Spinal cord (tissue), 10 donors: ENCODE measurements around the gene PON2. TPM values are rescaled to one million over a fixed set of nuclear protein-coding genes. Genes with fewer than 3 reads are reported as not detected.

ENCODE experiments used
- DNase-seq, 6 donors: peaks; one replicate each; pipeline versions ENCODE4 v3.0.0 to v3.0.0-alpha.2; 2013 to 2015; ENCODE audit warnings: low spot score in 6 of 6, low read depth in 4 of 6
- H3K27ac ChIP-seq: one replicate; pipeline ENCODE4 v1.5.1; 2013; ENCODE audit warnings: low read depth, low read length, control low read depth
- H3K27me3 ChIP-seq: one replicate; pipeline ENCODE4 v1.6.1; 2013; ENCODE audit warnings: low read length; ENCODE audit not compliant: control insufficient read depth, insufficient read depth
- H3K36me3 ChIP-seq: one replicate; pipeline ENCODE4 v1.6.1; 2013; ENCODE audit warnings: low read length; ENCODE audit not compliant: control insufficient read depth, insufficient read depth
- H3K4me1 ChIP-seq: one replicate; pipeline ENCODE4 v1.6.1; 2013; ENCODE audit warnings: low read length; ENCODE audit not compliant: control insufficient read depth, insufficient read depth
- H3K4me3 ChIP-seq: one replicate; pipeline ENCODE4 v1.5.1; 2013; ENCODE audit warnings: low read depth, low read length, control low read depth
- H3K9me3 ChIP-seq: one replicate; pipeline ENCODE4 v1.6.1; 2013; ENCODE audit warnings: low read length; ENCODE audit not compliant: control insufficient read depth, insufficient read depth
- WGBS: methylation state at CpG from one replicate; pipeline ENCODE4 v1.1.5; 2013; ENCODE audit warnings: missing lambda C conversion rate; ENCODE audit not compliant: insufficient coverage; 5-methylcytosine and 5-hydroxymethylcytosine counted together
- polyA plus RNA-seq, 2 donors: library from polyadenylated mRNA; unstranded; fragments of 120-200 nt; gene quantifications; one replicate each; pipeline ENCODE4 v1.2.1, GENCODE V29; 2013; ENCODE audit not compliant: insufficient read length in 2 of 2
- total RNA-seq, 2 donors: library from RNA; depleted of rRNA in 1 of 2; stranded (reverse); fragments of 120-200 nt in 1 of 2; fragments of >200 nt in 1 of 2; gene quantifications; one replicate each; pipeline versions ENCODE4 v1.2.3 to v1.2.4, GENCODE V29; 2013 to 2014
- donor health status: healthy.

Gene PON2
- total and polyA plus RNA-seq, 4 donors, result 167 to 286 (median 214) TPM

DNA sequence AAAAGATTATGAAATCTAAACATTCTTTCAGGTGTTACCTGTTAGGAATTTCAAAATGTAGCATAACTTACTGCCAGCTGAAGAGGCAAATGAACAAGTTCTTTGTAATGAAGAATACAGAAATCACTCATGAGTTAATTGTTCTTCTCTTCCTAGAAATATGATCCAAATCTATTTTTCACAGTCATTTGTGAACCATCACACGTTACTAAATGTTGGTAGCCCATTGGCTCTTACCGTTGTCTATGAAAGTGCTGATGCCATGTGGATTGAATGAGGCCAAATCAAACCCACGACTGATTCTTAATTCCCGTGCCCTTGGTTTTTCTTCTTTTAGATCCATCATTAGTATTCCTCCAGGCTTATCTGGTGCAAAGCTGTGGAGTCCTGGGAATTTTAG is 22.8 kb downstream of the PON2 start:
- Histone ChIP-seq H3K27ac (no peak overlapping the region), H3K4me3 (no peak overlapping the region), H3K4me1 (no peaks in the 10 kb centered on the region), H3K36me3 (no peaks in the 10 kb centered on the region), H3K9me3 (no peaks in the 10 kb centered on the region), H3K27me3 (no peaks in the 10 kb centered on the region)
- WGBS, result 100% methylated on average over 1 of the region's 4 CpGs
- no peak for DNase-seq

DNA sequence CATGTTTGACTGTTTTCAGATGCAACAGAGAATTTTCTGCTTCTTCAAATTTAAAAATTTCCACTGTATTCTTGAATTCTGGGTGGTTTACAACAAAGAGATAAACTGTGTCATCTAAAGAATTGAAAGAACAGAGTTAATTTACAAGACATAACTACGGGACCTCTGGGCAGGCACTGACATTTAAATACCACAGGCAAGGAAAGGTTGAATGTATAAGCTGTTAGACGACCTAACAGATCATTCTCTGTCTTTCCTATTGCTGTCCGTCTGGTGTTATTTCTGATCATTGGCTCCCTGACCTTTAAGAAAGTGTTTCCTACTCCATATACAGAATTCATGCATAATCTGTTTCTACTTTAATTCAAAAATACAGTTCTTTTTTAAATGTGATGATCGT is 23.2 kb downstream of the PON2 start:
- Histone ChIP-seq H3K9me3 (no peaks in the 10 kb centered on the region), H3K4me3 (no peak overlapping the region), H3K27me3 (no peaks in the 10 kb centered on the region), H3K27ac (no peak overlapping the region), H3K36me3 (no peaks in the 10 kb centered on the region), H3K4me1 (no peaks in the 10 kb centered on the region)
- DNase-seq, result no peak
- 83% methylated on average over 1 of the region's 4 CpGs for WGBS

DNA sequence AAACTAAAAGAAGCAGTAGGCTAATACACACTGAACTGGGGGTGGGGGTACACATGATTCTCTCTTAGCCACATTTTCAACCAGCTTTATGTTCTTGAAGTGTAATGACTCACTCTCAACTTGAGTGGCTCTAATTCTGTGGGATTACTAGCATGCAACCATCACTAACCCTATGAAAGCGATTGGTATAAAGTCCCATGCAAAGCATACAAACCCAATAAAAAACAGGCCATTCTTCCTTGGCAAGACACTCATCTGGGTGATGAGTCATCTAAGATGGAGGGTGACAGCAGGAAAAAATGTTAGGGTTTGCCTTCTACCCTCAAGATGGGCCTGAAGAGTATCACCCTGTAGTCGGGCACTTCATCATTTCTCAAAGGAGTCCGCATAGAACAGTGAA is 23.8 kb downstream of the PON2 start:
- no CpG with 5 or more reads among the region's 3 CpGs for WGBS
- Histone ChIP-seq H3K4me1 (no peaks in the 10 kb centered on the region), H3K36me3 (no peaks in the 10 kb centered on the region), H3K9me3 (no peaks in the 10 kb centered on the region), H3K27me3 (no peaks in the 10 kb centered on the region), H3K4me3 (no peak overlapping the region), H3K27ac (no peak overlapping the region)
- DNase-seq, result no peak

DNA sequence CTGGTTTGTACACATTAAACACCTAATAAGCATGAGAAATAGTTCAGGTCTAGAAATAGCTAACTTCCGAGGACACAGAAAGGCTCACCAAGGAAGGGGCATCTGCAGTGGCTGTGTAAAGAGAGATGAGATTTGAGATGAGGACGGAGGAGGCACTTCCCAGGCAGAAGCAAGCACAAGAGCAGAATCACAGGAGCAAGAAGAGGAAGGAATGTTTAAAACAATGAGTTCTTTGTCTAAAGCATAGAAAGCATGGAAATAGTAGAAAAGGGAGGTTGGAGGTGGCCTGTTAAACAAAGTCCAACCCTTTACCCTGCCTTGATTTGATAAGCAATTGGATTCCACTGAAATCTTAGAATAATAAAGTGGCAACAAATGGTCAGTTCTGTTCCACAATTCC is 27.1 kb downstream of the PON2 start:
- Histone ChIP-seq H3K4me3 (no peak overlapping the region), H3K27me3 (no peaks in the 10 kb centered on the region), H3K36me3 (no peaks in the 10 kb centered on the region), H3K9me3 (no peaks in the 10 kb centered on the region), H3K27ac (no peak overlapping the region), H3K4me1 (no peaks in the 10 kb centered on the region)
- WGBS, result 53% methylated on average over 2 of the region's 2 CpGs
- no peak for DNase-seq

DNA sequence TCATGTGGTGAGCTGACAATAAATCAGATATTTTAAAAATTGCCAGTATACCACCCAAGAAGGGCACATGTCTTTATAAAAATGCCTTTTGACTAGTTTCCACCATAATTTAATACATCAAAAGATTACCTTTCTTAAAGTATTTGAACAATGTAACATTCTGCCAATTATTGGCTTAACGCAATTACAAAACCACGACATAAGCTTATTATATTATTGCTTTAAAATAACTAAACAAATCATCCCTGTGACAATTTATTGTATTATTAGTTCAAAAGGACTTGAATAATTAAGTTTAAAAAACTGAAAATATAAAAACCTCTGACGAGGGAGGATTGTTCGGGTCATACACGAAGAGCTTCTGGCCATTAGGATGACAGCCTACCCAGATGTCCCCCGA is 29.0 kb downstream of the PON2 start:
- H3K4me1 ChIP-seq, result no peaks in the 10 kb centered on the region
- no peaks in the 10 kb centered on the region for H3K36me3 ChIP-seq
- no peak overlapping the region for H3K27ac ChIP-seq
- H3K4me3 ChIP-seq, result no peak overlapping the region
- no peak for DNase-seq
- H3K9me3 ChIP-seq, result no peaks in the 10 kb centered on the region
- no peaks in the 10 kb centered on the region for H3K27me3 ChIP-seq
- WGBS, result no CpG with 5 or more reads among the region's 6 CpGs

DNA sequence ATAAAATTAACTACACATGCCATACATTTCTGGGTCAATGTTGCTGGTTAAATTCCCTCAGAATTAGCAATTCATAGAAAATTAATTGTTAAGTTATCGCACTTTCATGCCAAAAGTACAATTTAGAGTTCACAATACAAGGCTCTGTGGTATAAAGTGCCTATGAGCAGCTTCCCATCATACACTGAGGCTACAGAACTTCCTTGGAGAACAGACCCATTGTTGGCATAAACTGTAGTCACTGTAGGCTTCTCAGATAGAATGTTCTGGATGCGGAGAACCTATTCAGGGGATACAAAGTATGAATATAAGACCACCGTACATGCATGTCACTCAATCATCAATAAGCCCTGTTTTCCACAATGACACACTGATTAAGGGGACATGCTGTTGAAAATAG is 29.6 kb downstream of the PON2 start:
- DNase-seq, result peak in 1 of 6 donors; percentile 14
- Histone ChIP-seq H3K27me3 (no peaks in the 10 kb centered on the region), H3K27ac (peak overlapping the region; percentile 53), H3K4me1 (no peaks in the 10 kb centered on the region), H3K4me3 (no peak overlapping the region), H3K36me3 (no peaks in the 10 kb centered on the region), H3K9me3 (no peaks in the 10 kb centered on the region)
- WGBS, result no CpG with 5 or more reads among the region's 3 CpGs

DNA sequence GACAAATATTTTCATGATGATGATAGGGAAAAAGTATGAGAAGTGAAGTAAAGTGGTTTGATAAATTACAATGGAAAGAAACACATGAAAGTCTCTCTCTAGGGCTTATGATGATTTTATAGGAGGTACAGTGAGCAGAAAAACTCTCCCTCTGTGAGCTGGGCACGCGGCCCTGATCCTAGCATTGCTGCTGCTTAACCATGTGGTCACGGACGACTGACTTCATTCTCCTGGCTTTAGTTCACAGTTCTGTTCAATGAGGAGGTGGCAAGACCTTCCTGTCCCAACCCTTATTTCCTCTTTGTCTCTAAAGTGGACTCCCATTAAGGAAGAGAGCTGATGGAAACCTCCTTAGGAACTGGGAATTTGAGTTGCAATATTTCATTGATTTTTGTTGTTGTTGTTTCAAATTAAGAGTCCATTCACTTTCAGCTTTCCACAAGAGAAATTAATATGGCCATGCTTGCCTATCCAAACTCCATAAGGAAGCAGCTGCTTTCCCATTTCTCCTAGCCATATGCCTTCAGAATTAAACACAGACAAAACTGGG is 30.4 kb downstream of the PON2 start:
- no peak overlapping the region for H3K4me3 ChIP-seq
- no CpG with 5 or more reads among the region's 4 CpGs for WGBS
- H3K4me1 ChIP-seq, result no peaks in the 10 kb centered on the region
- peak in 2 of 6 donors; percentile 42 to 56 for DNase-seq
- no peaks in the 10 kb centered on the region for H3K9me3 ChIP-seq
- no peaks in the 10 kb centered on the region for H3K36me3 ChIP-seq
- no peak overlapping the region for H3K27ac ChIP-seq
- no peaks in the 10 kb centered on the region for H3K27me3 ChIP-seq

DNA sequence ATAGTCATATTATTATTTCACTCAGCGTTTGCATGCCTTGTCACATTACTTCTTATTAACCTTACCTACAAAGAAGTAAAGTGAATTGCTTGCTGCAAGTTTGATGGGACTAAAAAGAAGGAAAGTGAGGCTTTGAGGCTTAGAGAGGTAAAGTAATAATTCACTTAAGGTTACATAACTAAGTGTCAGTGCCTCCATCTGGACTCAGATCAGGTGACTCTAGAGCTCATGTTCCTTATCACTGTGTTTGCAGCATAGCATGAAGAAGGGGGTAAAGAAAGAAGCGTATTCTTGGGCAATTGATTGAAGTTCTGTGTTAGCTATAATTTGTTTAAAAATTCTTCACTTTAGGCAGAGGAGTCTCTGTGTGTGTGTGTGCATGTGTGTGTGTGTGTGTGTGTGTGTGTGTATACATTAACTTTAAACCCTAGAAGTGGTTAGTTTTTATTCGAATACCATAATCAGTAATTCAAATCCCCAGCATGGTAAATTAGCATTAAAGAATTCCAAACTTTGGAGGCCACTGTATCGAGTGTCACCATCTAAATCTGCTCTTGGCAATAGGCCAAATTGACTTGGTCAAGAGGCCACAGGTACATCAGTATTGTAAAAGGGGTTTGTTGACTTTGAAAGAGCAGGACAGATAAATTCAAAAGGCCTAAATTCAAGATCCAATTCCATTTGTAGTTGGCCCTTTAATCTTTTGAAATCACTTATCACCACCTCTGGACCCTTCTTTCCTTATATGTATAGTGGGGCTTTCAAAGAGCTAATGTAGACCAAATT is 36.5 kb downstream of the PON2 start:
- DNase-seq, result no peak
- H3K4me3 ChIP-seq, result no peak overlapping the region
- peaks cover 8% of the 10 kb centered on the region for H3K4me1 ChIP-seq
- WGBS, result 100% methylated on average over 1 of the region's 4 CpGs
- H3K27ac ChIP-seq, result no peak overlapping the region
- peaks cover 9% of the 10 kb centered on the region for H3K27me3 ChIP-seq
- H3K36me3 ChIP-seq, result no peaks in the 10 kb centered on the region
- H3K9me3 ChIP-seq, result peaks cover 1% of the 10 kb centered on the region

DNA sequence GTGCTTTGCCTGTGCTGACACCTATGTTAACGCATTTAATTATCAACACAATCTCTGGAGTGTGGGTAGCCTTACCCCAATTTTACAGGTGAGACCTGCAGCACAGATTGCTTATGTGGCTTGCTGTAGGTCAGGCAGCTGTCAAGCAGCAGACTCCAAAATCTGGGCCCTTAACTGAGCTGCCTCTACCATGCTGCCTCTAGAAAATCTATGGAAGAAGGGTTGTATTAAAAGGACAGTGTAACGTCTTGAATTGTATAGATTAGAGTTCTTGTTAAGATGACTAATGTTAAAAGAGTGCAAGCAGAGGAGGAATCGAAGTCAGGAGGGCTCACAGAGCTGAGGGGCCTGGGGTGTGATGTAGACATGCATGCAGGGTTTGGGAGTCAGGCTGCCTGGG is 37.4 kb downstream of the PON2 start:
- H3K27me3 ChIP-seq, result peaks cover 9% of the 10 kb centered on the region
- H3K27ac ChIP-seq, result no peak overlapping the region
- peaks cover 8% of the 10 kb centered on the region for H3K4me1 ChIP-seq
- H3K4me3 ChIP-seq, result no peak overlapping the region
- 86% methylated on average over 3 of the region's 3 CpGs for WGBS
- DNase-seq, result no peak
- peaks cover 1% of the 10 kb centered on the region for H3K9me3 ChIP-seq
- no peaks in the 10 kb centered on the region for H3K36me3 ChIP-seq
